Measurements from ENCODE around the gene TUBA4A. TPM values are rescaled to one million over a fixed set of nuclear protein-coding genes. Genes with fewer than 3 reads are reported as not detected.

The TUBA4A gene
- total RNA-seq, 1 donor from 2014 or later: 35.0 TPM

- no peaks in the 10 kb centered on the region for H3K36me3 ChIP-seq
- ATAC-seq (no peak), DNase-seq (no peak)
- H3K4me3 ChIP-seq: no peak overlapping the region
- peaks cover 27% of the 10 kb centered on the region for H3K27me3 ChIP-seq (ENCODE audit: low read depth)
- H3K27ac ChIP-seq: no peak overlapping the region
- peaks cover 21% of the 10 kb centered on the region for H3K4me1 ChIP-seq
- no peak for TF ChIP-seq CTCF (IDR thresholded peaks at IDR 0.05)
- intact Hi-C loops (cut with DNase I): no loop called here
- H3K9me3 ChIP-seq: no peaks in the 10 kb centered on the region
Measured at GRCh38 chr2:219297766-219298456, 44.2 kb upstream of the TUBA4A start.

DNA sequence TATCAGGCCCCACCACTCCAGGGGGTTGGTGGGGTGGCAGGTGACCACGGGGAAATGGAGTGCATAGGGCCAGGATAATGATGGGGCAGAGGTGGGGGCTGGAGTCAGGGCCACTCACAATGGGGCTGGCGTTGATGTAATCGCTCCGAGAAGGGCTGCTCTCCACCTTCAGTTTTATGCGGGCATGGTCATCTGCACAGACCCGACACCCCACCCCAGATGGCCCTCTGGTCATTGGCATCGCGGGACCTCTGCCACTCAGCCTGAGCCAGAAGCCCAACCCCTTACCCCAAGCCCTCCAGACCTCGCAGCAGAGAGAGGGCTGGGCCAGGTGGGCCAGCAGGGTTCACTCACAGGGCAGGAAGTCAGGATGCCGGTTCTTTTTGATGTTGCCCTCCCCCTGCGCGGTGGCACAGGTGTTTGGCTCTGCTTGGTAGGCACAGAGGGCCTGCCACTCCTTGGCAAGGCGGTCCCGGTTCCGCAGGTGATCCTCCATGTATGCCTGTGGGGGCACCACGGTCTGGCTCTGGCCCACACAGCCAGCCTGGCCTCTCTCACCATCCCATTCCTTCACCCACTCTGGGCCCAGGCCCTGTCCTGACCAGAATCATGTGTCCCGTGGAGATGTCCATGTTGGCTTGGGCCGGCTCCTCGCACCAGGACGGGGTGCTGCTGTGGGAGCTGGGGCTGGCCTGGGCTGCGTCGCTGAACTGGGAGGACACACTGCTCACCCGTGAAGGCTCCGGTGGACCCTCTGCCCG is 43.1 kb upstream of the TUBA4A start:
- Histone ChIP-seq H3K27me3 (ENCODE audit: low read depth) (peaks cover 20% of the 10 kb centered on the region), H3K9me3 (no peaks in the 10 kb centered on the region), H3K4me3 (no peak overlapping the region), H3K36me3 (no peaks in the 10 kb centered on the region), H3K27ac (no peak overlapping the region), H3K4me1 (peaks cover 21% of the 10 kb centered on the region)
- no peak for TF ChIP-seq CTCF (IDR thresholded peaks at IDR 0.05)
- intact Hi-C loops (cut with DNase I): no loop called here
- ATAC-seq (no peak), DNase-seq (no peak)

- Histone ChIP-seq H3K4me1 (peaks cover 21% of the 10 kb centered on the region), H3K27me3 (ENCODE audit: low read depth) (peaks cover 14% of the 10 kb centered on the region), H3K4me3 (no peak overlapping the region), H3K36me3 (no peaks in the 10 kb centered on the region), H3K9me3 (no peaks in the 10 kb centered on the region), H3K27ac (no peak overlapping the region)
- no peak for ATAC-seq
- no peak for TF ChIP-seq CTCF (IDR thresholded peaks at IDR 0.05)
- DNase-seq: no peak
- intact Hi-C loops (cut with DNase I): no loop called here
Measured at GRCh38 chr2:219296142-219296541, 42.4 kb upstream of the TUBA4A start.

DNA sequence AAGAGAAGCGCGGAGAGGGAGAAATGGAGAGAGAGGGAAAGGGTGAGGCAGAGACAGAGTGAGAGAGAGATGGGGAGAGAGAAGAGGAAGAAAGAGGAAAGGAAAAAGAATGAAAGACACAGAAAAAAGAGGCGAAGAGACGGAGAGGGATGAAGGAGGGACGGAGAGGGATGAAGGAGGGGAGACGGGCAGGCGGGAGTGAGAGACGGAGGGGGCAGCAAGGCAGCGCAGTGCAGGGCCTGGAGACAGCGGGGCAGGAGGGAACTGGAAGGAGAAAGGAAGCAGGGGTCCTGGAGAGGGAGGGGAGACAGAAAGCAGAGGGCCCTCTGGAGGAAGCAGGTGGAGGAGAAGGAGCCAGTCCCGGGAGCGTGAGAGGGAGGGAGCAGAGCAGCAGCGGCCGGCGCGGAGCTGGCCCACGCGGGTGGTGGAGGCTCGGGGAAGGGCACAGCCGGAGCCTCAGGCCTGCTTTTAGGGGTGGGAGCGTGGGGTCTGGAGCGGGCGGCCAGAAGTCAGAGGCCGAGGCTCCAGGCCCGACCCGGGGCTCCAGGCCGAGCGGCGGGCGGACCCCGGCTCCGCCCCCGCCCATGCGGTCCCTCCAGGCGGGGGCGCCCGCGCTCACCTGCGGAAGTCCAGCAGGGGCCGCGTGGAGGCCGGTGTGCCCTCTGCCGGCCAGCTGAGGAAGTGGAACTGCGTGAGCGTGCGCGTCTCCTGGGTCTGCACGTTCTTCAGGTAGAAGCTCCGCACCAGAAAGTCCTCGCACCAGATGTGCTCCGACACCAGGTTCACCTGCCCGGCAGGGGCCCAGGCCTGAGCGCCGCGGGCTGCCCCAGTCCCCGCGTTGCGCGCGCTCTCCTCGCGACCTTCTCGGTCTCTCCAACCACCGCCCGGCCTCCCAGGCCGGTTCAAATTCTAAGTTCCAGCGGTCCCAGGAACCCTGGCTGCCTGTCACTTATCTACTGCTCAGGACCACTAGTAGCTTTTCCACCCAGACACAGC is 40.9 kb upstream of the TUBA4A start:
- Histone ChIP-seq H3K4me1 (peaks cover 23% of the 10 kb centered on the region), H3K4me3 (peak overlapping the region; percentile 61), H3K9me3 (no peaks in the 10 kb centered on the region), H3K36me3 (no peaks in the 10 kb centered on the region), H3K27me3 (ENCODE audit: low read depth) (peaks cover 8% of the 10 kb centered on the region), H3K27ac (peak overlapping the region; percentile 71)
- peak; percentile 96 to 97 for ATAC-seq
- peak; percentile 99 for TF ChIP-seq CTCF (IDR thresholded peaks at IDR 0.05)
- intact Hi-C loops (cut with DNase I): no loop called here
- DNase-seq: peak; percentile 93

- Histone ChIP-seq H3K36me3 (no peaks in the 10 kb centered on the region), H3K4me1 (peaks cover 24% of the 10 kb centered on the region), H3K4me3 (no peak overlapping the region), H3K27me3 (ENCODE audit: low read depth) (no peaks in the 10 kb centered on the region), H3K9me3 (no peaks in the 10 kb centered on the region), H3K27ac (no peak overlapping the region)
- intact Hi-C loops (cut with DNase I): no loop called here
- DNase-seq (no peak), ATAC-seq (no peak)
- TF ChIP-seq CTCF (IDR thresholded peaks at IDR 0.05): no peak
Measured at GRCh38 chr2:219293736-219294231, 40.1 kb upstream of the TUBA4A start.
